Measurements from ENCODE around the gene KDM8. TPM values are rescaled to one million over a fixed set of nuclear protein-coding genes. Genes with fewer than 3 reads are reported as not detected.

KDM8 gene
- total RNA-seq, 1 experiment from 2014 or later = 5.1 TPM

- TF ChIP-seq EZH2 (IDR thresholded peaks at IDR 0.05; ENCODE audit: low read depth) (no peak), CTCF (conservative IDR thresholded peaks at IDR 0.05) (no peak)
- no peak for DNase-seq
- H3K27me3 ChIP-seq (ENCODE audit: insufficient read depth, low read depth) = no peaks in the 10 kb centered on the region
- no peaks in the 10 kb centered on the region for H3F3A ChIP-seq (ENCODE audit: insufficient read depth, low read depth)
- intact Hi-C loops (cut with micrococcal nuclease; ENCODE audit: unreplicated experiment) = no loop called here
- no peak overlapping the region for H3K27ac ChIP-seq
- no peak overlapping the region for H3K4me3 ChIP-seq
- H3K79me2 ChIP-seq (ENCODE audit: low read depth) = peaks cover under 1% of the 10 kb centered on the region; the same call in 1 of the 2 replicates
- POLR2A ChIA-PET (ENCODE audit: unreplicated experiment) = no interaction called here
- no peak overlapping the region for H2AFZ ChIP-seq
- H3K9me2 ChIP-seq (ENCODE audit: insufficient read depth) = no peaks in the 10 kb centered on the region
- no peak overlapping the region for H3K4me2 ChIP-seq
- CTCF ChIA-PET = no interaction called here
- peaks cover 3% of the 10 kb centered on the region for H3K4me1 ChIP-seq (replicated peaks; ENCODE audit: insufficient read depth)
- no peaks in the 10 kb centered on the region for H3K9me3 ChIP-seq (ENCODE audit: insufficient read depth, low read depth)
- no peaks in the 10 kb centered on the region for H3K36me3 ChIP-seq (ENCODE audit: low read depth)
- H4K20me1 ChIP-seq (ENCODE audit: insufficient read depth) = no peaks in the 10 kb centered on the region
- BruUV-seq (replicated peaks) = no TSS peak
Observed at GRCh38 chr16:27210174-27210573, 6.8 kb downstream of the KDM8 start.

- no peak overlapping the region for H3K4me3 ChIP-seq
- H3K4me2 ChIP-seq = no peak overlapping the region
- DNase-seq = no peak
- no peaks in the 10 kb centered on the region for H3K9me3 ChIP-seq (ENCODE audit: insufficient read depth, low read depth)
- H4K20me1 ChIP-seq (ENCODE audit: insufficient read depth) = no peaks in the 10 kb centered on the region
- TF ChIP-seq EZH2 (IDR thresholded peaks at IDR 0.05; ENCODE audit: low read depth) = no peak
- no peak for TF ChIP-seq CTCF (conservative IDR thresholded peaks at IDR 0.05)
- H3K79me2 ChIP-seq (ENCODE audit: low read depth) = no peaks in the 10 kb centered on the region
- CTCF ChIA-PET = interaction anchor here (0.6 kb wide), 1 partner anchor 158 kb away, joined by 7 read pairs; no protein-coding TSS in a partner anchor
- H3K9me2 ChIP-seq (ENCODE audit: insufficient read depth) = no peaks in the 10 kb centered on the region
- H3K4me1 ChIP-seq (replicated peaks; ENCODE audit: insufficient read depth) = no peaks in the 10 kb centered on the region
- H3F3A ChIP-seq (ENCODE audit: insufficient read depth, low read depth) = no peaks in the 10 kb centered on the region
- no peak overlapping the region for H3K27ac ChIP-seq
- no TSS peak for BruUV-seq (replicated peaks)
- H3K36me3 ChIP-seq (ENCODE audit: low read depth) = no peaks in the 10 kb centered on the region
- intact Hi-C loops (cut with micrococcal nuclease; ENCODE audit: unreplicated experiment) = no loop called here
- no peak overlapping the region for H2AFZ ChIP-seq
- POLR2A ChIA-PET (ENCODE audit: unreplicated experiment) = no interaction called here
- no peaks in the 10 kb centered on the region for H3K27me3 ChIP-seq (ENCODE audit: insufficient read depth, low read depth)
Observed at GRCh38 chr16:27211026-27211425, 7.7 kb downstream of the KDM8 start.

GRCh38 chr16:27214084-27214961 lies 11.0 kb downstream of the KDM8 start:
- H3F3A ChIP-seq (ENCODE audit: insufficient read depth, low read depth) = no peaks in the 10 kb centered on the region
- no peak overlapping the region for H3K4me3 ChIP-seq
- H3K36me3 ChIP-seq (ENCODE audit: low read depth) = no peaks in the 10 kb centered on the region
- no peak for DNase-seq
- intact Hi-C loops (cut with micrococcal nuclease; ENCODE audit: unreplicated experiment) = no loop called here
- ChIA-PET CTCF (no interaction called here), POLR2A (ENCODE audit: unreplicated experiment) (no interaction called here)
- no peak for TF ChIP-seq CTCF (conservative IDR thresholded peaks at IDR 0.05)
- H3K9me2 ChIP-seq (ENCODE audit: insufficient read depth) = no peaks in the 10 kb centered on the region
- H2AFZ ChIP-seq = no peak overlapping the region
- no peak overlapping the region for H3K27ac ChIP-seq
- H4K20me1 ChIP-seq (ENCODE audit: insufficient read depth) = no peaks in the 10 kb centered on the region
- no peaks in the 10 kb centered on the region for H3K4me1 ChIP-seq (replicated peaks; ENCODE audit: insufficient read depth)
- H3K9me3 ChIP-seq (ENCODE audit: insufficient read depth, low read depth) = no peaks in the 10 kb centered on the region
- no peak overlapping the region for H3K4me2 ChIP-seq
- BruUV-seq (replicated peaks) = no TSS peak
- H3K27me3 ChIP-seq (ENCODE audit: insufficient read depth, low read depth) = no peaks in the 10 kb centered on the region
- no peaks in the 10 kb centered on the region for H3K79me2 ChIP-seq (ENCODE audit: low read depth)

All from PC-9 (cell line).